Stimulated activated CD4-positive, alpha-beta T cell treated with anti-CD3 and anti-CD28 coated beads, Interleukin-1b, Interleukin-23, amount 100 ng/mL, for 1 hour (primary cell): ENCODE results near the gene CYP2C18.
"Not testable (repeated sequence)": the region's sequence is repeated elsewhere in the genome, so short reads cannot be mapped to it uniquely, and the experiment has no call there.

Experiments
- DNase-seq, 2 donors: peaks; one replicate each; pipeline ENCODE4 v3.0.0-alpha.2; 2020; ENCODE audit warnings: low read depth in 2 of 2

CYP2C18 gene

DNA sequence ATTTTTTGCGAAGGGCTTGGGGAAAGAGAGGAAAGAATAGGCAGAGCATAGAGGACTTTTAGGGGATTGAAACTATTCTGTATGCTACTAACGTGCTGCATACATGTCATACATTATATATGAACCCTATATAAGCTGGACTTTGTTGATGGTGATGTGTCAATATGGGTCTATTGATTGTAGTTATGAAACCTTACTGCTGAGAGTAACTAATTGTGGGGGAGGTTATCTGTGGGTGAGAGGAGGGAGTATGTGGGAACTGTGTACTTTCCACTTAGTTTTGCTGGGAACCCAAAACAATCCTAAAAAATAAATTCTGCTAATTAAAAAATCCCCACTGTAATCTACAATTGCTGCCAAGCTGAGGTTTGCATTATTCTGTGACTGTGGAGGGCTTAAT is 63.6 kb downstream of the CYP2C18 start:
- no peak for DNase-seq

DNA sequence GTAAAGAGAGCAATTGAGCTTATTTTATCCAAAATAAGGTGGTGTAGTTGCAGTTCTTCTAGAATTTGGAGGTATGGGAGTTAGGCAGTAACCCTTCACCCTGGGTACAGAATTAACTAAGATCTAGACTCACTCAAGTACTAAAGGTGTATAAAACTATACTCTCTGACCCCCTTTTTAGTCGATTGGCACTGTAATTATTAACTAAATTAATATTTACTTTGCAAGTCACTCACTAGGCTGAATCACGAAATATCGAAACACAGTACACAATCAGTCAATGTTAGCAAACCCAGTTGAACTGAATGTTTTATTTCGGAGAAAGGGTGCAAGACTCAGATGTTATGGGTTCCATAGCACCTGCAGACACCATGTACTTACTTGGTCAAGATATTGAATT is 64.3 kb downstream of the CYP2C18 start:
- no peak for DNase-seq

DNA sequence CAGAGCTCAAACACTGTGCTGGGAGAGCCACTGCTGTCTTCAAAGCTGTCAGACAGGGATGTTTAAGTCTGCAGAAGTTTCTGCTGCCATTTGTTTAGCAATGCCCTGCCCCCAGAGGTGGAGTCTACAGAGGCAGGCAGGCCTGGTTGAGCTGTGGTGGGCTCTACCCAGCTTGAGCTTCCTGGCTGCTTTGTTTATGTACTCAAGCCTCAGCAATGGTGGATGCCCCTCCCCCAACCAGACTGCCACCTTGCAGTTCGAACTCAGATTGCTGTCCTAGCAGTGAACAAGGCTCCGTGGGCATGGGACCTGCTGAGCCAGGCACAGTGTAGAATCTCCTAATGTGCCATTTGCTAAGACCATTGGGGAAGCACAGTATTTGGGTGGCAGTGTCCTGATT is 74.4 kb downstream of the CYP2C18 start:
- DNase-seq = no peak

DNA sequence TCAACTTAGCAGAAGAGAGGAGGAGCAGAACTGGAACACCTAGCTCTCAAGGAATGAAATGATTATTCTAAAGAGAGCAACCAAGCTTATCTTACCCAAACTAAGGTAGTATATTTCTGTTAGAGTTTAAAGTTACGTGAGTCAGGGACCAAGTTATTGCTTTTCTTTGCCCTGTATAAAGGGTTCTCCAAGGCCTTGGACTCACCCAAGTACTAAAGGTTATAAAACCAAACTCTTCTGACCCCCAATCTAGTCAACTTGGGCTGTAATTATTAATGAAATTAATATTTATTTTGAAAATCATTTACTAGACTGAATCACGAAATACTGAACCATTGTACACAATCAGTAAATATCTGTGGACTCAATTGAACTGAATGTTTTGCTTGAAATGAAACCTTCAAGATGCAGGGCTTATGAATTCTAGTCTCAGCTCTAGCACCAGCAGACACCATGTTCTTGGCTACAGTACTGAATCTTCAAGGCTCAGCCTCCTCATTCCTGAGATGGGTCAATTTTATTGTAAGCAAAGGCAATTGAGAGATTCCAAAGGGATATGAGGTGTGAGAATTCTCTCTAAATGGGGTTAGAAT is 77.2 kb downstream of the CYP2C18 start:
- DNase-seq = no peak

DNA sequence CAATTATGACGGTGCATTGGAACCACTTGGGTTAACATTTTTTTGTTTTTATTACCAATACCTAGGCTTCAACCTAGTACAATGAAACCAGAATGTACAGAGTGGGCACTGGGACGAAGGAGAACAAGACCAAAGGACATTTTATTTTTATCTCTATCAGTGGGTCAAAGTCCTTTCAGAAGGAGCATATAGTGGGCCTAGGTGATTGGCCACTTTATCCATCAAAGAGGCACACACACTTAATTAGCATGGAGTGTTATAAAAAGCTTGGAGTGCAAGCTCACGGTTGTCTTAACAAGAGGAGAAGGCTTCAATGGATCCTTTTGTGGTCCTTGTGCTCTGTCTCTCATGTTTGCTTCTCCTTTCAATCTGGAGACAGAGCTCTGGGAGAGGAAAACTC is 78.9 kb downstream of the CYP2C18 start, which contains the start of gene CYP2C19:
CYP2C19 (plus strand) TSS at position 289 of the 400 bp plus-strand sequence; CDS start at position 314, 25 bp downstream.
- DNase-seq = no peak

DNA sequence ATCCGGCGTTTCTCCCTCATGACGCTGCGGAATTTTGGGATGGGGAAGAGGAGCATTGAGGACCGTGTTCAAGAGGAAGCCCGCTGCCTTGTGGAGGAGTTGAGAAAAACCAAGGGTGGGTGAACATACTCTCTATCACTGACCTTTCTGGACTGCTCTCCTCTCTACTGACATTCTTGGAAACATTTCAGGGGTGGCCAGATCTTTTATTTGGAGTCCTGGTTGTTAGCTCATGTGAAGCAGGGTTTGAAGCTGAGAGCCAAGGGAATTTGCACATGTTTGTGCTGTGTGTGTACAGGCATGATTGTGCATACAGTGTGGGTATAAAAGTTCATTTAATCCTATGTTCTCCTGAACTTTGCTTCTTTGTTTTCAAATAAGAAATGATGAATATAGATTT is 91.9 kb downstream of the CYP2C18 start:
- DNase-seq = not testable (repeated sequence)

DNA sequence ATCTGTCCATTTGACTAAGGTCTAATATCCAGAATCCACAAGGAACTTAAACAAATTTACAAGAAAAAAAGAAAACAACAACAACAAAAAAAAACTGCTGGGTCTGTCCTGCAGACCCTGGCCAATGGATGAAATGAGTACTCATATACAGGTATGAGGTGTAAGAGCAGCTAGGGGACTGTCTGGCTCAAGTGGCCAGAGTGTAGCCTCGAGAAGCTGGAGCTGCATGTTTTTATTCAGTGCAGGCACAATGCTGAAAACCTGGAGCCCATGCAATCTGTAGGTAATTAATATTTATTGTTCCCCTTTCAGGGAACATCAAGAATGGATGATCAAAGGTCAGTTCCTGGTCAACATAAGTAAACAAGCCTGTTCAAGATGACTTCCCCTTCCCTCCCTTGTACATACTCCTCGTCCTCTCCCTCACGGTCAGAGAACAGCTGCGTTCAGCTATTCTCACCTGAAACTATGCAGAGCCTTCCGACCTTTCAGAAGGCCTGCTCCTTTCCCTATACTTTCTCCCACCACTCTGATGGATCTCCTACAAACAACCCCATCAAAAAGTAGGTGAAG is 94.4 kb downstream of the CYP2C18 start:
- no peak for DNase-seq

DNA sequence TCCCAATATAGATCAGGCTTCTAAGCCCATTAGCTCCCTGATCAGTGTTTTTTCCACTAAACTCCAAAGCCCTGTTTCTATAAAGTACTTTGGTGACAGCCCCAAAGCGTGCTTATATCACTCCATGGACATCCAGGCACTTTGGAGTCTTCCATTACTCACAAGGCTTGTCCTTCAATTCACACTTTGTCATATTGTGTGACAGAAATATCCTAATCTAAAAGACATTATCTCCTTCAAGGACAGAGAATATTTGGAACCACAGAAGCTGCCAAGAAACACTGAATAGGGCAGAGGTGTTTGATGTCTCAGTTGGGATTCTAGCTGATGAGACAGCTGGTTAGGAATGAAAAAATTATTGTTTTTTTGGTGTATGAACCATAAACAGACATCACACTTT is 97.3 kb downstream of the CYP2C18 start:
- no peak for DNase-seq

DNA sequence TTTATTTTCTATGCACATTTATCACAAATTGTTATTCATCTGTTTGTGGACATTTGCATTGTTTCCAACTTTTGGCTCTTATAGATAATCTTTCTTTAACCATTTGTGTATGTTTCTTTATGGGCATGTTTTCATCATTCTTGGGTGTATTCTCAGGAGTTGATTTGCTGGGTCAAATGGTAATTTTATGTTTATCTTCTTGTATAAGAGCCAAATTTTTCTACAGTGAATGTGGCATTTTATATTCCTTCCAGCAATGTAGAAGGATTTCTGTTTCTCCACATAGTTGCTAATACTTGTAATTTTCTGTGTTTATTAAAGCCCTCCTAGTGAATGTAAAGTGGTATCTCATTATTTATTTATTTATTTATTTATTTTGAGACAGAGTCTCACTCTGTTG is 100.7 kb downstream of the CYP2C18 start:
- DNase-seq = no peak

DNA sequence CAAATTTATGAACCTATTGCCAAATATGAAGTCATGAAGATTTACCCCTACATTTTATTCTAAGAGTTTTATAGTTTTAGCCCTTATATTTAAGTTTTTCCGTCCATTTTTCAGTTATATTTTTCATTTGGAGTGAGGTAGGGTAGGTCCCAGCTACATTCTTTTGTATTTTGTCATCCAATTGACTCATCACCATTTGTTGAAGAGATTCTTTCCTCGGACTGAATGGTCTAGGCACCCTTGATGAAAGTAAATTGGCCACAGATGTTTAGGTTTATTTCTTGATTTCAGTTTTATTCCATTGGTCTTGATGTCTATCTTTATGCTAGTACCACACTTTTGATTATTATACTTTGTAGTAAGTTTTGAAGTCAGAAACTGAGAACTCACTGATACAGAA is 101.7 kb downstream of the CYP2C18 start:
- no peak for DNase-seq
